WTC11 (cell line): Measurements from ENCODE around the gene SUPT4H1. TPM values are rescaled to one million over a fixed set of nuclear protein-coding genes. Genes with fewer than 3 reads are reported as not detected.

Experiments used
- ATAC-seq: fragments of 200-7000 bp; cut with Tn5 transposase; 2 replicates; pipeline ENCODE4 v1.10.0; 2021; ENCODE audit warnings: mild to moderate bottlenecking, moderate library complexity
- CTCF ChIA-PET: fragments of 300-600 bp; sonication (Branson Sonifier 250); formaldehyde crosslinking; loops from one replicate; lab custom pipeline; 2021; ENCODE audit warnings: antibody characterized with exemption; lab: Charles Lee
- POLR2A ChIA-PET: fragments of 350-600 bp; sonication (Branson Sonifier 250); formaldehyde crosslinking; loops from one replicate; lab custom pipeline; 2021; ENCODE audit warnings: antibody characterized with exemption; lab: Charles Lee
- DNase-seq: peaks from one replicate; pipeline ENCODE4 v3.0.0; 2021; ENCODE audit warnings: low spot score
- H3K27ac Mint-ChIP-seq: 2 replicates; pipeline ENCODE4 v1.8.0; 2021; ENCODE audit warnings: mixed read lengths
- H3K27me3 Mint-ChIP-seq: 2 replicates; pipeline ENCODE4 v1.8.0; 2021; ENCODE audit warnings: low read depth, mild to moderate bottlenecking, moderate library complexity, mixed read lengths
- H3K36me3 Mint-ChIP-seq: 2 replicates; pipeline ENCODE4 v1.8.0; 2021; ENCODE audit warnings: mixed read lengths
- H3K4me1 Mint-ChIP-seq: 2 replicates; pipeline ENCODE4 v1.8.0; 2022; ENCODE audit warnings: mixed read lengths
- H3K4me3 Mint-ChIP-seq: 2 replicates; pipeline ENCODE4 v1.8.0; 2021; ENCODE audit warnings: mild to moderate bottlenecking, moderate library complexity, mixed read lengths
- H3K9me3 Mint-ChIP-seq: 2 replicates; pipeline ENCODE4 v1.8.0; 2021; ENCODE audit warnings: mixed read lengths
- ESRRA ChIP-seq: sonication (generic); formaldehyde crosslinking; IDR thresholded peaks from 2 replicates; pipeline ENCODE4 v1.8.1; 2022; ENCODE audit warnings: mild to moderate bottlenecking, missing genetic modification reagents, borderline replicate concordance
- GABPB1 ChIP-seq: sonication (generic); formaldehyde crosslinking; IDR thresholded peaks from 2 replicates; pipeline ENCODE4 v1.8.1; 2023; ENCODE audit warnings: mild to moderate bottlenecking, missing genetic modification reagents
- IRF2 ChIP-seq: sonication (generic); formaldehyde crosslinking; IDR thresholded peaks from 2 replicates; pipeline ENCODE4 v1.8.0; 2022; ENCODE audit warnings: low read depth, missing genetic modification reagents, borderline replicate concordance
- KAT7 ChIP-seq: sonication (generic); formaldehyde crosslinking; IDR thresholded peaks from 2 replicates; pipeline ENCODE4 v1.8.1; 2023; ENCODE audit warnings: missing genetic modification reagents, mild to moderate bottlenecking, borderline replicate concordance
- MXD4 ChIP-seq: fragments of 250-450 bp; sonication (Bioruptor Pico); IDR thresholded peaks from 2 replicates; pipeline ENCODE4 v1.8.0; 2021; ENCODE audit warnings: mild to moderate bottlenecking, moderate library complexity, borderline replicate concordance
- PRRX2 ChIP-seq: fragments of 250-450 bp; sonication (Bioruptor Pico); IDR thresholded peaks from 2 replicates; pipeline ENCODE4 v1.8.0; 2021; ENCODE audit warnings: mild to moderate bottlenecking
- SOX15 ChIP-seq: fragments of 250-450 bp; sonication (Bioruptor Pico); IDR thresholded peaks from 2 replicates; pipeline ENCODE4 v1.9.0; 2021; ENCODE audit warnings: mild to moderate bottlenecking
- ZBTB21 ChIP-seq: sonication (generic); formaldehyde crosslinking; IDR thresholded peaks from 2 replicates; pipeline ENCODE4 v1.8.1; 2023; ENCODE audit warnings: mild to moderate bottlenecking, missing genetic modification reagents, borderline replicate concordance
- ZNF138 ChIP-seq: sonication (generic); formaldehyde crosslinking; conservative IDR thresholded peaks from 2 replicates; pipeline ENCODE4 v1.8.1; 2022; ENCODE audit warnings: mild to moderate bottlenecking, moderate library complexity, missing genetic modification reagents
- ZNF219 ChIP-seq: sonication (generic); formaldehyde crosslinking; IDR thresholded peaks from 2 replicates; pipeline ENCODE4 v1.8.0; 2023; ENCODE audit warnings: missing genetic modification reagents, mild to moderate bottlenecking, borderline replicate concordance
- total RNA-seq: library from RNA; stranded (reverse); gene quantifications from 3 replicates; pipeline ENCODE4 v1.2.3, GENCODE V29; 2021
- TF ChIP-seq, protein P1 (sequence below): fragments of 250-450 bp; sonication (Bioruptor Pico); IDR thresholded peaks from 2 replicates; pipeline ENCODE4 v1.9.0; 2021; ENCODE audit warnings: mild to moderate bottlenecking
- TF ChIP-seq, protein P2 (sequence below): sonication (generic); formaldehyde crosslinking; IDR thresholded peaks from 2 replicates; pipeline ENCODE4 v1.8.1; 2022; ENCODE audit warnings: mild to moderate bottlenecking, missing genetic modification reagents, moderate library complexity, borderline replicate concordance
- TF ChIP-seq, protein P3 (sequence below): sonication (generic); formaldehyde crosslinking; IDR thresholded peaks from 2 replicates; pipeline ENCODE4 v1.8.1; 2022; ENCODE audit warnings: mild to moderate bottlenecking, moderate library complexity, missing genetic modification reagents
- TF ChIP-seq, protein P4 (sequence below): sonication (generic); formaldehyde crosslinking; IDR thresholded peaks from 2 replicates; pipeline ENCODE4 v1.8.0; 2022; ENCODE audit warnings: mild to moderate bottlenecking, missing genetic modification reagents
- TF ChIP-seq, protein P5 (sequence below): sonication (generic); formaldehyde crosslinking; IDR thresholded peaks from 2 replicates; pipeline ENCODE4 v1.8.0; 2023; ENCODE audit warnings: missing genetic modification reagents

SUPT4H1 gene
- total RNA-seq, 1 experiment from 2014 or later: 85.5 TPM

DNA sequence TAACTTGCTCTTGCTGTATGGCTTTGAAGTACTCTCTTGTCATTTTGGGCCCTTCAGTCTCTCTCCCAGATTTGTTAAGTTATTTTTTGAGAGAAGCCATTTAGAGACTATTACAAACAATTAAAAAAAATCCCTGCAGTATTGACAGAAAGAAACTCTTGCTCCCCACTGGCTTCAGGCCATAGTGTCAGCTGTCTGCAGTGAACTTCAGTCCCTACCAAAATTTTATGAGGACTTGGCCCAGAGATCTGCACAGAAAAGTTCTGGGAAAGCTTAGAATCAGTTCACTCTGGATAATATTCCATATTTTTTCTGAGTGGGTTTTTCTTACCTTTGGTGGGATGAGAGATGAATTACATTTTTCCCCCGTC is 30.9 kb upstream of the SUPT4H1 start (continued):
- TF ChIP-seq, protein P1, sequence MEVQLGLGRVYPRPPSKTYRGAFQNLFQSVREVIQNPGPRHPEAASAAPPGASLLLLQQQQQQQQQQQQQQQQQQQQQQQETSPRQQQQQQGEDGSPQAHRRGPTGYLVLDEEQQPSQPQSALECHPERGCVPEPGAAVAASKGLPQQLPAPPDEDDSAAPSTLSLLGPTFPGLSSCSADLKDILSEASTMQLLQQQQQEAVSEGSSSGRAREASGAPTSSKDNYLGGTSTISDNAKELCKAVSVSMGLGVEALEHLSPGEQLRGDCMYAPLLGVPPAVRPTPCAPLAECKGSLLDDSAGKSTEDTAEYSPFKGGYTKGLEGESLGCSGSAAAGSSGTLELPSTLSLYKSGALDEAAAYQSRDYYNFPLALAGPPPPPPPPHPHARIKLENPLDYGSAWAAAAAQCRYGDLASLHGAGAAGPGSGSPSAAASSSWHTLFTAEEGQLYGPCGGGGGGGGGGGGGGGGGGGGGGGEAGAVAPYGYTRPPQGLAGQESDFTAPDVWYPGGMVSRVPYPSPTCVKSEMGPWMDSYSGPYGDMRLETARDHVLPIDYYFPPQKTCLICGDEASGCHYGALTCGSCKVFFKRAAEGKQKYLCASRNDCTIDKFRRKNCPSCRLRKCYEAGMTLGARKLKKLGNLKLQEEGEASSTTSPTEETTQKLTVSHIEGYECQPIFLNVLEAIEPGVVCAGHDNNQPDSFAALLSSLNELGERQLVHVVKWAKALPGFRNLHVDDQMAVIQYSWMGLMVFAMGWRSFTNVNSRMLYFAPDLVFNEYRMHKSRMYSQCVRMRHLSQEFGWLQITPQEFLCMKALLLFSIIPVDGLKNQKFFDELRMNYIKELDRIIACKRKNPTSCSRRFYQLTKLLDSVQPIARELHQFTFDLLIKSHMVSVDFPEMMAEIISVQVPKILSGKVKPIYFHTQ (CRISPR knock-in tag): no peak
- no peak for TF ChIP-seq ESRRA (CRISPR knock-in tag)
- TF ChIP-seq MXD4 (CRISPR knock-in tag): no peak
- TF ChIP-seq, all 79 proteins: peak for 0

DNA sequence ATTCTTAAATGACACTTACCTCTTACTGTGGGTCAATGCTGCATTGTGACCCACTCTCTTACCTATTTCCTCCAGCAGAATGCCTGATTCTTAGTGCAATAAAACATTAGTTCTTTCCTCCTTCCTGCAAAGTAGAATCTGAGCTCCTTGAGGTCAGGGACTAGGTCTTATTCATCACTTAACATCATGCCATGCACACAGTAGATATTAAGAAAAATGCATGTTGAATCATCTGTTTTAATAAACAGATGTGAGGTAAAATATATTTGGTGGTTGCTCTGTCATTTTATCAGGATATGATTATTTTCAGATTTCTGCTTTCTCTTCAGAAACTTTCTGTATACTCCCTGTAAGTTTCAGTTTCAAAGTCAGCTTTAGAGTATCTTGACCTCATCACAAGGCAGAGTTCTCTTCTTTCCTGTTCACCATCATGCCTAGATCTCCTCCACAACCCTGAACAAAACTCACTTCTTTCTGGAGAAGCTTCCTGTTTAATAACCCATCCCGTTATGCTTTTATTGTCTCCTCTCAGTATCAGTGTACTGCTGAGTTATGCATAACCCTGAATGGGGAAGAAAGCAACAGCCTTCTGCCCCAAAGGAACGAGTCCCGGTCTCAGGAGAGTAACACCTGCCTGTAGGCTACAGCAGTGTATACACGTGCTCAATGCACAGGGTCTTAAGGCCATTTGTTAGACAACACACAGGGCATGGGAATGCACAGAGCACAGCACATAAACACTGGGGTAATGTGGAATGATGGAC is 30.3 kb upstream of the SUPT4H1 start:
- ATAC-seq: no peak
- ChIA-PET CTCF (interaction anchor here (0.5 to 1.9 kb wide), 2 partner anchors 35 to 562 kb away, joined by 3 to 4 read pairs; partner anchors contain the start of gene RNF43), POLR2A (no interaction called here)
- TF ChIP-seq KAT7 (CRISPR knock-in tag): no peak
- TF ChIP-seq GABPB1 (CRISPR knock-in tag): peak; percentile 37; the same call in 1 of the 2 replicates
- no peak overlapping the region for H3K4me3 Mint-ChIP-seq
- no peaks in the 10 kb centered on the region for H3K9me3 Mint-ChIP-seq
- DNase-seq: no peak
- no peak overlapping the region for H3K27ac Mint-ChIP-seq
- no peaks in the 10 kb centered on the region for H3K36me3 Mint-ChIP-seq
- H3K4me1 Mint-ChIP-seq: peaks cover 25% of the 10 kb centered on the region
- no peaks in the 10 kb centered on the region for H3K27me3 Mint-ChIP-seq

DNA sequence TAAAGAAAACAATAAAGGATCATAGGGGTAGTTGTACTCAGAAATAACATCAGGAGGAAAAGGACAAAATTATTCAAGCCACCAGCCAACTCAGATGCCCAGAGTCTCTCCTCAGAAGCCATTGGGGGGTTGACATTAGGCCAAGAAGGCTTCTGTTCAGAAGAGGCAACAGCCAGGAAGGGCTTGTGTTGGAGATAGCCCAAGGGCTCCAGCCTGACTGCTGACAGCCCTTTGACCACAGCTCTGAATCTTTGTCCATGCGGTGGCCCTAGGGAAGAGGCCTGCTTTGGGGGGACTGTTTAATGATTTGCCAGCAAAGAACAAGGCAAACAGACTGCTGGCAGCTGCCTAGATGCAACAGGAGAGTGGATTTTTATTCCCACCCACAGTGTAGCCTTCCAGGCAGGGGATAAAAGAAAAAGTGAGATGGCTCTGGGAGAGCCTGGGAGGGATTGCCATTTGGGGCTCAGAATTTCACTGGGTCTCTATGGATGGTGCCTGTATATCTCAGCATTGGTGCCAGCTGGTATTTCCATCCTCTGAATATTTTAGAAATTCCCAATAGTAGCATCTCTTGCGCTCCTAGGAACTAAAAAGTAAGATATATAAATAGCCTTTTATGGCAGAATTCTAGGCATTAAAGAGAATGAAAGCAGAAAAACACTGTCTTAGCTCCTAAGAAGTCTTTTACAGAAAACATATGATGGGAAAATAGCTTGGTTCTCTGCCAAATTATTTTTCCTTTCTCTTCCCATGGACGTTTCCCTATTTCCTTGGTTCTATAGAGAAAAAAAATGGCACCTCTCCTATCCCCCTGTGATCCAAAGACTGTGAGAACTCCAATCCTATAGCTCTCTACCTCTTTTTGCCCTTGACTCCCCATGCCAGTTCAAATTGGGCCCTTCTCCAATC is 29.4 kb upstream of the SUPT4H1 start:
- no peaks in the 10 kb centered on the region for H3K9me3 Mint-ChIP-seq
- TF ChIP-seq ZNF138 (no peak), GABPB1 (CRISPR knock-in tag) (peak; percentile 54), IRF2 (no peak), PRRX2 (CRISPR knock-in tag) (no peak)
- TF ChIP-seq, protein P2, sequence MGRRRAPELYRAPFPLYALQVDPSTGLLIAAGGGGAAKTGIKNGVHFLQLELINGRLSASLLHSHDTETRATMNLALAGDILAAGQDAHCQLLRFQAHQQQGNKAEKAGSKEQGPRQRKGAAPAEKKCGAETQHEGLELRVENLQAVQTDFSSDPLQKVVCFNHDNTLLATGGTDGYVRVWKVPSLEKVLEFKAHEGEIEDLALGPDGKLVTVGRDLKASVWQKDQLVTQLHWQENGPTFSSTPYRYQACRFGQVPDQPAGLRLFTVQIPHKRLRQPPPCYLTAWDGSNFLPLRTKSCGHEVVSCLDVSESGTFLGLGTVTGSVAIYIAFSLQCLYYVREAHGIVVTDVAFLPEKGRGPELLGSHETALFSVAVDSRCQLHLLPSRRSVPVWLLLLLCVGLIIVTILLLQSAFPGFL: 0 out of 2 replicates have a peak, but pooled peaks have one; percentile 14
- TF ChIP-seq, protein P3, sequence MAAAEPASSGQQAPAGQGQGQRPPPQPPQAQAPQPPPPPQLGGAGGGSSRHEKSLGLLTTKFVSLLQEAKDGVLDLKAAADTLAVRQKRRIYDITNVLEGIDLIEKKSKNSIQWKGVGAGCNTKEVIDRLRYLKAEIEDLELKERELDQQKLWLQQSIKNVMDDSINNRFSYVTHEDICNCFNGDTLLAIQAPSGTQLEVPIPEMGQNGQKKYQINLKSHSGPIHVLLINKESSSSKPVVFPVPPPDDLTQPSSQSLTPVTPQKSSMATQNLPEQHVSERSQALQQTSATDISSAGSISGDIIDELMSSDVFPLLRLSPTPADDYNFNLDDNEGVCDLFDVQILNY: no peak
- no peak for DNase-seq
- CTCF ChIA-PET: interaction anchor here (0.5 kb wide), 1 partner anchor 563 kb away, joined by 3 read pairs; no protein-coding TSS in a partner anchor
- H3K27me3 Mint-ChIP-seq: no peaks in the 10 kb centered on the region
- ATAC-seq: no peak
- peaks cover 34% of the 10 kb centered on the region for H3K4me1 Mint-ChIP-seq
- no peak overlapping the region for H3K4me3 Mint-ChIP-seq
- H3K27ac Mint-ChIP-seq: no peak overlapping the region
- no peaks in the 10 kb centered on the region for H3K36me3 Mint-ChIP-seq
- POLR2A ChIA-PET: interaction anchor here (0.6 kb wide), 1 partner anchor 70 kb away, joined by 4 read pairs; no protein-coding TSS in a partner anchor

DNA sequence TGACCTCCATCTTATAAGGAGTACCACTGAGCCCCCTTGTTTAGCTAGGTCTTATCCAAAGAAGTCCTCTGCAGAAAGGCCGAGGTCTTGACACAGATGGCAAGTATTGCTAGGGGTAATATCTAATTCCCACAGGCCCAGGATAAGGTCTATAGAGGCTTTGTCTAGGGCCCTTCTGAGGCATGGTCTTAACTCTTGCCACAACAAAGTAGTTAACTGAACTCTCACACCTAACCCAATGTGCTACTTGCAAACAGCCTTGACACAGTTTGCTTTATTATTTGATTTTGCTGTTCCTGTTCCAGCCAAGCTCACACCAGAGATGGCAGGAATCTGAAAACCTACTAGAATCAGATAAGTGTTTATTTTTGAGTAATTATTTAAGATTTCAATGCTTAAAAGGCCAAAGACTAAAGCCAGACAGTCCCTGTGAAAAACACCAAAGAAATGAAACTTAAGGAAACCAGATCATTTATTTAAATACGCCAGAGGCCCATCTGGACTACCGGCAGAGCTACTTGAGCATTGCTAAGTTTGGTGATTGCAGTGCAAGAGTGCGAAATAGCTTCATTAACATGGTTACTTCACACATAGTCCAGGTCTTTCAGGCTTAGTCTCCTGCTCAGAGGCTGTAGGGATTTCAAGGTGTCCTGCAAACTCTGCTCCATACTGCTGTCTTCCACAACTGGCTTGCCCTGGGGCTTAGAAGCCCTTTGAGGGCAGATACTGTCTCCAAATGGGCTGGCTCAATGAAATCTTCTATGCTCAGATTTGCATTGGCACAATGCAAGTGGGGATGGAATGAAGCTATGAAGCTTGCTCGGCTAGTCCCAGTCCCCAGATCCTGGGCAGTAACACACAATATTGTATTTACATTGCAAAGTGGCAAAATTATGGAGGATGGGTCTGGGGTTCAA is 28.5 kb upstream of the SUPT4H1 start:
- CTCF ChIA-PET: no interaction called here
- TF ChIP-seq ZNF219 (no peak), SOX15 (CRISPR knock-in tag) (no peak), ZBTB21 (CRISPR knock-in tag) (no peak)
- TF ChIP-seq, protein P4, sequence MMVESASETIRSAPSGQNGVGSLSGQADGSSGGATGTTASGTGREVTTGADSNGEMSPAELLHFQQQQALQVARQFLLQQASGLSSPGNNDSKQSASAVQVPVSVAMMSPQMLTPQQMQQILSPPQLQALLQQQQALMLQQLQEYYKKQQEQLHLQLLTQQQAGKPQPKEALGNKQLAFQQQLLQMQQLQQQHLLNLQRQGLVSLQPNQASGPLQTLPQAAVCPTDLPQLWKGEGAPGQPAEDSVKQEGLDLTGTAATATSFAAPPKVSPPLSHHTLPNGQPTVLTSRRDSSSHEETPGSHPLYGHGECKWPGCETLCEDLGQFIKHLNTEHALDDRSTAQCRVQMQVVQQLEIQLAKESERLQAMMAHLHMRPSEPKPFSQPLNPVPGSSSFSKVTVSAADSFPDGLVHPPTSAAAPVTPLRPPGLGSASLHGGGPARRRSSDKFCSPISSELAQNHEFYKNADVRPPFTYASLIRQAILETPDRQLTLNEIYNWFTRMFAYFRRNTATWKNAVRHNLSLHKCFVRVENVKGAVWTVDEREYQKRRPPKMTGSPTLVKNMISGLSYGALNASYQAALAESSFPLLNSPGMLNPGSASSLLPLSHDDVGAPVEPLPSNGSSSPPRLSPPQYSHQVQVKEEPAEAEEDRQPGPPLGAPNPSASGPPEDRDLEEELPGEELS (CRISPR knock-in tag): no peak
- TF ChIP-seq, protein P5, sequence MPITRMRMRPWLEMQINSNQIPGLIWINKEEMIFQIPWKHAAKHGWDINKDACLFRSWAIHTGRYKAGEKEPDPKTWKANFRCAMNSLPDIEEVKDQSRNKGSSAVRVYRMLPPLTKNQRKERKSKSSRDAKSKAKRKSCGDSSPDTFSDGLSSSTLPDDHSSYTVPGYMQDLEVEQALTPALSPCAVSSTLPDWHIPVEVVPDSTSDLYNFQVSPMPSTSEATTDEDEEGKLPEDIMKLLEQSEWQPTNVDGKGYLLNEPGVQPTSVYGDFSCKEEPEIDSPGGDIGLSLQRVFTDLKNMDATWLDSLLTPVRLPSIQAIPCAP (CRISPR knock-in tag): no peak
- POLR2A ChIA-PET: interaction anchor here (0.6 to 1.2 kb wide), 2 partner anchors 9 to 1762 kb away, joined by 3 to 4 read pairs; no protein-coding TSS in a partner anchor

More for the DNA sequence above, 28.5 kb upstream of the SUPT4H1 start:
- Mint-ChIP-seq H3K4me1 (peaks cover 43% of the 10 kb centered on the region), H3K27ac (no peak overlapping the region), H3K4me3 (no peak overlapping the region), H3K36me3 (no peaks in the 10 kb centered on the region), H3K27me3 (no peaks in the 10 kb centered on the region), H3K9me3 (no peaks in the 10 kb centered on the region)
- ATAC-seq: no peak
- DNase-seq: no peak
